GM23248 (cell line): ENCODE results near the gene PPEF1. TPM values are rescaled to one million over a fixed set of nuclear protein-coding genes. Genes with fewer than 3 reads are reported as not detected.

Experiments used
- DNase-seq: peaks from one replicate; pipeline ENCODE4 v3.0.0-alpha.2; 2015
- H2AFZ ChIP-seq: fragments of 200-600 bp; sonication (generic); 2 replicates; pipeline ENCODE4 v1.6.1; 2016; ENCODE audit warnings: antibody characterized with exemption
- H3F3A ChIP-seq: fragments of 200-600 bp; sonication (generic); 2 replicates; pipeline ENCODE4 v1.6.1; 2016; ENCODE audit warnings: mild to moderate bottlenecking, antibody characterized with exemption, mixed run types; ENCODE audit not compliant: insufficient read depth
- H3K27ac ChIP-seq: fragments of 200-600 bp; sonication (generic); 2 replicates; pipeline ENCODE4 v1.5.1; 2016; ENCODE audit warnings: mild to moderate bottlenecking
- H3K27me3 ChIP-seq: fragments of 200-600 bp; sonication (generic); replicated peaks from 2 replicates; pipeline ENCODE4 v1.6.1; 2016; ENCODE audit warnings: mild to moderate bottlenecking; ENCODE audit not compliant: insufficient read depth
- H3K36me3 ChIP-seq: fragments of 200-600 bp; sonication (generic); 2 replicates; pipeline ENCODE4 v1.6.1; 2016; ENCODE audit warnings: low read depth, mild to moderate bottlenecking
- H3K4me1 ChIP-seq: fragments of 200-600 bp; sonication (generic); 2 replicates; pipeline ENCODE4 v1.6.1; 2016; ENCODE audit warnings: mild to moderate bottlenecking; ENCODE audit not compliant: insufficient read depth
- H3K4me2 ChIP-seq: fragments of 200-600 bp; sonication (generic); one replicate; pipeline ENCODE4 v1.6.1; 2016; ENCODE audit warnings: mild to moderate bottlenecking; ENCODE audit not compliant: unreplicated experiment
- H3K4me3 ChIP-seq: fragments of 200-600 bp; sonication (generic); 2 replicates; pipeline ENCODE4 v1.5.1; 2016; ENCODE audit warnings: mild to moderate bottlenecking
- H3K79me2 ChIP-seq: fragments of 200-600 bp; sonication (generic); 2 replicates; pipeline ENCODE4 v1.6.1; 2016; ENCODE audit warnings: mild to moderate bottlenecking; ENCODE audit not compliant: insufficient read depth
- H3K9ac ChIP-seq: fragments of 200-600 bp; sonication (generic); 2 replicates; pipeline ENCODE4 v1.6.1; 2016; ENCODE audit warnings: mild to moderate bottlenecking
- H3K9me2 ChIP-seq: fragments of 200-600 bp; sonication (generic); 2 replicates; pipeline ENCODE4 v1.6.1; 2016; ENCODE audit warnings: mixed run types, mild to moderate bottlenecking, moderate library complexity; ENCODE audit not compliant: insufficient read depth
- H3K9me3 ChIP-seq: fragments of 200-600 bp; sonication (generic); one replicate; pipeline ENCODE4 v1.6.1; 2017; ENCODE audit warnings: low read depth
- H4K20me1 ChIP-seq: fragments of 200-600 bp; sonication (generic); 2 replicates; pipeline ENCODE4 v1.6.0; 2016; ENCODE audit not compliant: insufficient read depth
- EZH2 ChIP-seq: fragments of 200-600 bp; sonication (generic); IDR thresholded peaks from 2 replicates; pipeline ENCODE4 v1.6.1; 2018; ENCODE audit warnings: antibody characterized with exemption, mild to moderate bottlenecking; ENCODE audit not compliant: insufficient read depth, poor library complexity, severe bottlenecking
- EZH2phosphoT487 ChIP-seq: fragments of 200-600 bp; sonication (generic); IDR thresholded peaks from 2 replicates; pipeline ENCODE4 v1.6.1; 2018; ENCODE audit warnings: antibody characterized with exemption, moderate library complexity, mild to moderate bottlenecking, low read depth; ENCODE audit not compliant: insufficient read depth
- WGBS, 2 experiments: methylation state at CpG; one replicate each; pipeline ENCODE4 v1.1.6; 2015 to 2017; ENCODE audit warnings: low lambda C conversion rate in 2 of 2, low coverage in 1 of 2; ENCODE audit errors: missing lambda C conversion rate in 2 of 2; 5-methylcytosine and 5-hydroxymethylcytosine counted together
- in situ Hi-C: fragments of 300-500 bp; cut with MboI; formaldehyde crosslinking; loops from 2 replicates; pipeline ENCODE4 v1.15.0; 2020
- polyA plus RNA-seq: library from polyadenylated mRNA; unstranded; fragments of >200 nt; fragmentation: Nextera tagmentation; extraction: Ambion mirVana; gene quantifications from 2 replicates; pipeline ENCODE4 v1.2.1, GENCODE V29; 2016
- total RNA-seq: library from RNA; depleted of rRNA; stranded (reverse); fragments of >200 nt; shearing (Covaris generic); gene quantifications from 2 replicates; pipeline ENCODE4 v1.2.3, GENCODE V29; 2014

Gene PPEF1
- total and polyA plus RNA-seq, 2 experiments from 2014 or later = not detected

GRCh38 chrX:18872621-18873020 is 165.2 kb downstream of the PPEF1 start:
- 90 to 97% methylated on average over 6 to 8 of the region's 8 CpGs for WGBS, 2 experiments
- no peak overlapping the region for H3K4me3 ChIP-seq
- peak overlapping the region; percentile 53 for H3K4me2 ChIP-seq
- in situ Hi-C loops = no loop called here
- TF ChIP-seq EZH2 (no peak), EZH2phosphoT487 (no peak)
- no peak overlapping the region for H3K27ac ChIP-seq
- H3K9me2 ChIP-seq = no peaks in the 10 kb centered on the region
- H3K4me1 ChIP-seq = peaks cover 8% of the 10 kb centered on the region
- H3K27me3 ChIP-seq = no peaks in the 10 kb centered on the region; the same call in 1 of the 2 replicates
- H3K36me3 ChIP-seq = no peaks in the 10 kb centered on the region
- H3F3A ChIP-seq = no peaks in the 10 kb centered on the region
- H3K9me3 ChIP-seq = no peaks in the 10 kb centered on the region
- no peak overlapping the region for H2AFZ ChIP-seq
- DNase-seq = no peak
- H4K20me1 ChIP-seq = no peaks in the 10 kb centered on the region
- no peaks in the 10 kb centered on the region for H3K79me2 ChIP-seq
- H3K9ac ChIP-seq = peak overlapping the region; percentile 36; the same call in 1 of the 2 replicates

DNA sequence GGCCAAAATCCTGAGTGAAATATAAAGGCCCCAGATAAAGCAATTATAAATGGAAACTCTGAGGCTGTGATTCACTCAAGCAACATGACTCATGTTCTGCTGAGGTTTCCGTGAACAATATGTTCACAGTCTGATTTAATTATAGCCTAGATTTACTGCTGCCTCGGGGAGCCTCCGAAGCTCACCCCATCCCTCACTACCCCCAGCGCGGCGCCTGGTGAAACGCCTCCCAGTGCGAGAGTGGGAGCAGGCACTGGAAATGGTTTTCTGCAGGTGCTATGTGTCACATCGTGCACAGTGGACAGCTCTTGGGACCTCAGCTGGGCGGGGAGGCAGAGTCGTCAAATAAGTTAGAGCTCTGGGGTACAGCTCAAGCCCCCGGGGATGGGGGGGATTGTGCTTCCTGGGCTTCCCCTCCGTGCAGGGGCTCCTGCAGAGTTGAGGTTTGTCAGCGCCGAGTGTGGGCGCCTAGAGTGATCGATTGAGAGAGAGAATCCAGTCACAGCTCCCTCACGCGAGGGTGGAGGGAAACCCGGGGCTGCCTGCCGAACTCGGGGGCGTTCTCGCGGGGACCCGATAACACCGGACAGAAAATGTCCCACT is 165.8 kb downstream of the PPEF1 start:
- Histone ChIP-seq H3K79me2 (no peaks in the 10 kb centered on the region), H3K27me3 (no peaks in the 10 kb centered on the region; the same call in 1 of the 2 replicates), H2AFZ (no peak overlapping the region), H3K27ac (no peak overlapping the region), H3K4me3 (peak overlapping the region; percentile 33; the same call in 1 of the 2 replicates), H3K9me3 (no peaks in the 10 kb centered on the region), H3K9me2 (no peaks in the 10 kb centered on the region), H3K4me1 (peaks cover 8% of the 10 kb centered on the region), H3K9ac (peak overlapping the region; percentile 36; the same call in 1 of the 2 replicates), H4K20me1 (no peaks in the 10 kb centered on the region), H3F3A (no peaks in the 10 kb centered on the region), H3K4me2 (peak overlapping the region; percentile 53), H3K36me3 (no peaks in the 10 kb centered on the region)
- TF ChIP-seq EZH2phosphoT487 = no peak
- TF ChIP-seq EZH2 = no peak
- DNase-seq = peak; percentile 80
- in situ Hi-C loops = no loop called here
- WGBS, 2 experiments = 4 to 5% methylated on average over 11 to 27 of the region's 27 CpGs

DNA sequence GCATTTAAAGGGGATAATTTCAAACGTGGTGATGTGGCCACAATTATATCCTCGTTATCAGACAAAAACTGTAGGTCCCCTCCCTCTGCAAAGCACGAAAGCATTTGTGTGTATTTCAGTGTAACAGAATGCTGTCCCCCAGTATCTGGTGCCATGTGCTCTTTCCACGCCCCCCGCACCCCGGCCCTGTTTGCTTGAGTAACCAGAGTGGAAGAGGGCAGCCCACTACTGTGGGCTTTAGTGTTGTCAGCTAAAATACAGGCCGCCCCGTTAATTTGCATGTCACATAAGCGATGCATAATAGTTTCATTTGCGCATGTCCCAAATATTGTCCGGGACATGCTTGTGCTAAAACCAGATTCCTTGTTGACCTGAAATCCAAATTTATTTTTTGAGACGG is 166.4 kb downstream of the PPEF1 start:
- Histone ChIP-seq H4K20me1 (no peaks in the 10 kb centered on the region), H3K9ac (no peak overlapping the region), H3K4me2 (no peak overlapping the region), H3K27ac (no peak overlapping the region), H3K4me3 (no peak overlapping the region), H3F3A (no peaks in the 10 kb centered on the region), H2AFZ (no peak overlapping the region), H3K27me3 (no peaks in the 10 kb centered on the region; the same call in none of the 2 replicates), H3K9me3 (no peaks in the 10 kb centered on the region), H3K9me2 (no peaks in the 10 kb centered on the region), H3K79me2 (no peaks in the 10 kb centered on the region), H3K36me3 (no peaks in the 10 kb centered on the region), H3K4me1 (peaks cover 8% of the 10 kb centered on the region)
- 86 to 87% methylated on average over 12 of the region's 12 CpGs for WGBS, 2 experiments
- no peak for DNase-seq
- TF ChIP-seq EZH2 (no peak), EZH2phosphoT487 (no peak)
- in situ Hi-C loops = no loop called here

DNA sequence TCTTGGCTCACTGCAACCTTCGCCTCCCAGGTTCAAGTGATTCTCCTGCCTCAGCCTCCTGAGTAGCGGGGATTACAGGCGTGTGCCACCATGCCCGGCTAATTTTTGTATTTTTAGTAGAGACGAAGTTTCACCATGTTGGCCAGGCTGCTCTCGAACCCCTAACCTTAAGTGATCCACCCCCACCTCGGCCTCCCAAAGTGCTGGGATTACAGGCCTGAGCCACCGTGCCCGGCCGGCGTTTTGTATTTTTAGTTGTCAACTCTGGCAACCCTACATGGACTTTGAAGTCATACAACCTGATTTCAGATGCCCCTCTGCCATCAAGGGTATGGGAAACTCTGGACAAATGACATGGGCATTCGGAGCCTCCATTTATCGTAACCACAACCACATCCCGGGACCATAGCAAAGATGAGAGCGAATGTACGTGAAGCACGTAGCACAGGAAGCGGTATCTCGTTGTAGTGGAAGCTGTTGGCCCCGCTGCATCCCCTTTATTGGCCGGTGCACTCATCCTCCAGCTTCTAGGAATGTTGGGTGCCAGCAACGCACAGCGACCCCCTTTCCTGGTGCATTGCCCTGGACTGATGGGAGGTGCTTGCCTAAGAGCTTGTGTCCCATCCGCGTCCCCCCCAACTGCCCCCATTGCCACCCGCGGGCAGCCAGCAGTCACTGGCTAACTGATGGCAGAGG is 167.3 kb downstream of the PPEF1 start:
- H3K4me3 ChIP-seq = no peak overlapping the region
- no peaks in the 10 kb centered on the region for H3K9me3 ChIP-seq
- DNase-seq = no peak
- no peak overlapping the region for H3K4me2 ChIP-seq
- no peak overlapping the region for H3K27ac ChIP-seq
- no peaks in the 10 kb centered on the region for H4K20me1 ChIP-seq
- no peak overlapping the region for H3K9ac ChIP-seq
- no peaks in the 10 kb centered on the region for H3F3A ChIP-seq
- WGBS, 2 experiments = 93 to 95% methylated on average over 18 to 27 of the region's 27 CpGs
- H3K9me2 ChIP-seq = no peaks in the 10 kb centered on the region
- peaks cover 8% of the 10 kb centered on the region for H3K4me1 ChIP-seq
- H3K27me3 ChIP-seq = no peaks in the 10 kb centered on the region; the same call in none of the 2 replicates
- H2AFZ ChIP-seq = no peak overlapping the region
- no peaks in the 10 kb centered on the region for H3K36me3 ChIP-seq
- in situ Hi-C loops = no loop called here
- TF ChIP-seq EZH2phosphoT487 = no peak
- no peak for TF ChIP-seq EZH2
- no peaks in the 10 kb centered on the region for H3K79me2 ChIP-seq
